Endothelial cell (in vitro differentiated cells): ENCODE measurements around the gene OR2V1. TPM values are rescaled to one million over a fixed set of nuclear protein-coding genes. Genes with fewer than 3 reads are reported as not detected.

Source experiments
- DNase-seq: peaks from one replicate; pipeline ENCODE4 v3.0.0; 2021; ENCODE audit warnings: low spot score
- H3K27ac Mint-ChIP-seq: one replicate; pipeline ENCODE4 v1.8.0; 2021; ENCODE audit warnings: mixed read lengths, inconsistent platforms; ENCODE audit not compliant: unreplicated experiment
- H3K27me3 Mint-ChIP-seq: one replicate; pipeline ENCODE4 v1.8.0; 2021; ENCODE audit warnings: mild to moderate bottlenecking, moderate library complexity, mixed read lengths, inconsistent platforms; ENCODE audit not compliant: unreplicated experiment
- H3K36me3 Mint-ChIP-seq: one replicate; pipeline ENCODE4 v1.8.0; 2021; ENCODE audit warnings: mild to moderate bottlenecking, low read depth, mixed read lengths, inconsistent platforms; ENCODE audit not compliant: unreplicated experiment
- H3K4me1 Mint-ChIP-seq: one replicate; pipeline ENCODE4 v1.8.0; 2021; ENCODE audit warnings: mild to moderate bottlenecking, mixed read lengths, inconsistent platforms; ENCODE audit not compliant: unreplicated experiment
- H3K4me3 Mint-ChIP-seq: one replicate; pipeline ENCODE4 v1.8.0; 2021; ENCODE audit warnings: mild to moderate bottlenecking, mixed read lengths, inconsistent platforms; ENCODE audit not compliant: unreplicated experiment
- H3K9me3 Mint-ChIP-seq: one replicate; pipeline ENCODE4 v1.8.0; 2021; ENCODE audit warnings: mixed read lengths, inconsistent platforms; ENCODE audit not compliant: unreplicated experiment
- total RNA-seq: library from RNA; stranded (reverse); fragmentation: NEBNext Ultra II Directional; extraction: Animal tissue kit (Norgen Biotek cat#: 25700); gene quantifications from one replicate; pipeline ENCODE4 v1.2.1, GENCODE V29; 2021; ENCODE audit not compliant: unreplicated experiment
- TF ChIP-seq, protein P1 (sequence below): fragments of 200-600 bp; sonication (generic); IDR thresholded peaks from one replicate; pipeline ENCODE4 v1.5.0; 2021; ENCODE audit warnings: antibody characterized with exemption; ENCODE audit not compliant: unreplicated experiment

OR2V1 gene
- total RNA-seq, 1 donor from 2014 or later = not detected

DNA sequence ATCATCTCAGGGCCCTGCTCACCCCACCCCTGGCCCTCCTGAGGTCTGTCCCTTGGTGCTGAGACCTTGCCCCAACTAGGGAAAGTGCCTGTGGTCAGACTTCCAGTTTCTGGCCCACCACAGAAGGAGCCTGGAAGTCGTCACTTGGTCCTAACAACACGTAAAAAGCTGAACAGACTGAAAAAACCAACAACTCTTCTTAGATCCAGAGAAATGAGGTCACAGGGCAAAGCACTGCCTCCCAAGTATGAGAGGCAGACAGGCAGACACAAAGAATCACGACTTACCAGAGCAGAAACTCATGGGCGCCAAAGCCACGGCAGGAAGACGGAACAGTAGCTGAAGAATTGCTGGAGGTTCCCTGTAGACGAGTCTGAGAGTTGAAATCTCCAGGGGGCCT, 38.5 kb downstream of the OR2V1 start:
- Mint-ChIP-seq H3K27ac (no peak overlapping the region), H3K36me3 (no peaks in the 10 kb centered on the region), H3K9me3 (peaks cover 3% of the 10 kb centered on the region), H3K27me3 (peaks cover 3% of the 10 kb centered on the region), H3K4me1 (no peaks in the 10 kb centered on the region), H3K4me3 (no peak overlapping the region)
- no peak for DNase-seq
- TF ChIP-seq, protein P1, sequence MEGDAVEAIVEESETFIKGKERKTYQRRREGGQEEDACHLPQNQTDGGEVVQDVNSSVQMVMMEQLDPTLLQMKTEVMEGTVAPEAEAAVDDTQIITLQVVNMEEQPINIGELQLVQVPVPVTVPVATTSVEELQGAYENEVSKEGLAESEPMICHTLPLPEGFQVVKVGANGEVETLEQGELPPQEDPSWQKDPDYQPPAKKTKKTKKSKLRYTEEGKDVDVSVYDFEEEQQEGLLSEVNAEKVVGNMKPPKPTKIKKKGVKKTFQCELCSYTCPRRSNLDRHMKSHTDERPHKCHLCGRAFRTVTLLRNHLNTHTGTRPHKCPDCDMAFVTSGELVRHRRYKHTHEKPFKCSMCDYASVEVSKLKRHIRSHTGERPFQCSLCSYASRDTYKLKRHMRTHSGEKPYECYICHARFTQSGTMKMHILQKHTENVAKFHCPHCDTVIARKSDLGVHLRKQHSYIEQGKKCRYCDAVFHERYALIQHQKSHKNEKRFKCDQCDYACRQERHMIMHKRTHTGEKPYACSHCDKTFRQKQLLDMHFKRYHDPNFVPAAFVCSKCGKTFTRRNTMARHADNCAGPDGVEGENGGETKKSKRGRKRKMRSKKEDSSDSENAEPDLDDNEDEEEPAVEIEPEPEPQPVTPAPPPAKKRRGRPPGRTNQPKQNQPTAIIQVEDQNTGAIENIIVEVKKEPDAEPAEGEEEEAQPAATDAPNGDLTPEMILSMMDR = no peak

GRCh38 chr5:181088289-181088688, 42.7 kb downstream of the OR2V1 start:
- TF ChIP-seq, protein P1 = peak; percentile 38
- Mint-ChIP-seq H3K9me3 (peaks cover 3% of the 10 kb centered on the region), H3K27ac (no peak overlapping the region), H3K4me3 (no peak overlapping the region), H3K36me3 (peaks cover 3% of the 10 kb centered on the region), H3K27me3 (peaks cover 11% of the 10 kb centered on the region), H3K4me1 (peaks cover 8% of the 10 kb centered on the region)
- DNase-seq = no peak

DNA sequence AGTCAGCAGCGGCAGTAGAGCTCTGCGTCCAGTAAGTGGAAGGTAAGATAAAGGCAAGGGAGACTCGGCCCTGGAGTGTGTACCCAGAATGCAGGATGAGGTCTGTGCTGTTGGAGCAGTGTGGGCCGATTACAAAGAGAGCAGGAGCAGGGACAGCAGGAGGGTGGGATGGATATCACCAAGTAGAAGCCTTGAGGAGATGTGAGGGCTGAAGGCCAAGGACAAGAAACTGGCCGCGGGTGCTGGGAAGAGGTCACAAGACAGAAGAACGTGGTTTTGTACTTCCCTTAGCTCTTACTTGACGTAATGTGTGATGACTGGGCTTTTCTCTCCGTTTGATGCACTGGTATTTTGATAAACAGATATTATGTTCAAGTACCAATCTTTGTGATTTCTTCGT, 43.7 kb downstream of the OR2V1 start:
- TF ChIP-seq, protein P1 = no peak
- Mint-ChIP-seq H3K27ac (no peak overlapping the region), H3K36me3 (peaks cover 3% of the 10 kb centered on the region), H3K4me3 (no peak overlapping the region), H3K9me3 (peaks cover 3% of the 10 kb centered on the region), H3K27me3 (peaks cover 10% of the 10 kb centered on the region), H3K4me1 (peaks cover 8% of the 10 kb centered on the region)
- no peak for DNase-seq

GRCh38 chr5:181086884-181087205, 44.1 kb downstream of the OR2V1 start:
- Mint-ChIP-seq H3K4me3 (no peak overlapping the region), H3K27ac (no peak overlapping the region), H3K9me3 (peaks cover 3% of the 10 kb centered on the region), H3K36me3 (peaks cover 3% of the 10 kb centered on the region), H3K4me1 (peaks cover 8% of the 10 kb centered on the region), H3K27me3 (peaks cover 8% of the 10 kb centered on the region)
- DNase-seq = no peak
- TF ChIP-seq, protein P1 = no peak

DNA sequence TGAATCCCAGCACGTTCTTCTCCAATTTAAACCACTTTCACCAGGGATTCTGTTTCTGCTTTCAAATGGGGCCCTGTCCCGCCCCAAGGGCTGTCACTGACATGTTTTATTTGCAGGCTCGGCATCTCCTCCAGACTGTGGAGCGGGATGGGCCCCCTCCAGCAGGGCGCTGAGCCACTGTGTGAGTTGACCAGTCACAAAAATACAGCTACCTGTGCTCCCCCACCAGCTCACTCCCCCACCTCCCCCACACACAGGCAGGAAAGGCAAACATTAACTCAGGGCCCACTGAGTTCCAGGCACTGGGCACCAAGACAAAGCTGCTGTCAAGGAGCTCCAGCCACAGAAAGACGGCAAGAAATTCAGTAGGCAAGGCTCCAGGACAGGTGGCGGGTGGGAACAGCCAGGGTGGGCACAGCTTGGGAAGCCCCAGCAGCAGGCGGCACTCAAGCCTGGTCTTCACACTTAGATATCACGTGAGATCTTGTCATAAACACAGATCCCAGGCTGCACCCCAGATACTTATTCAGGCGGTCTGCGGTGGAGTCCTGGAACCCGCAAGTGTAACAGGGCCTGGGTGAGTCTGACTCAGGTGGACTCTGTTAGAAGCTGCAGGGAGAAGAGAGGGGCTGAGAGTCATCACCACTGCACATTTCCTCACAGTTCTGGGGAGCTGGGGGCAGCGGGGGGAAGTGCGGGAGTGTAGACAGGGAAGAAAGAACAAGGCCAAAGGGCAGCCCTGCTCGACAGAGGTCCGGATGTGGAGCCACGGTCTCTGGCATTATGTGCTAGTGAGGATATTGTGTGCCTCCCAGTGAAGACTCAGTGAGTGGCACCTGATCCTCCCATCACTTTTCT, 44.7 kb downstream of the OR2V1 start:
- H3K4me3 Mint-ChIP-seq = no peak overlapping the region

More for the DNA sequence above, 44.7 kb downstream of the OR2V1 start:
- DNase-seq = no peak
- peaks cover 3% of the 10 kb centered on the region for H3K9me3 Mint-ChIP-seq
- peaks cover 3% of the 10 kb centered on the region for H3K36me3 Mint-ChIP-seq
- no peak overlapping the region for H3K27ac Mint-ChIP-seq
- H3K27me3 Mint-ChIP-seq = peaks cover 8% of the 10 kb centered on the region
- TF ChIP-seq, protein P1 = no peak
- H3K4me1 Mint-ChIP-seq = peaks cover 8% of the 10 kb centered on the region
